GM23338 (cell line): ENCODE data around the gene PRG2. TPM values are rescaled to one million over a fixed set of nuclear protein-coding genes. Genes with fewer than 3 reads are reported as not detected.

Experiments used
- ATAC-seq: fragments of 200-7000 bp; cut with Tn5 transposase; 3 replicates; pipeline ENCODE4 v1.9.1; 2020
- DNase-seq: peaks from one replicate; pipeline ENCODE4 v3.0.0-alpha.2; 2015; ENCODE audit warnings: low spot score
- H2AFZ ChIP-seq: fragments of 200-600 bp; sonication (generic); 2 replicates; pipeline ENCODE4 v1.8.0; 2016; ENCODE audit warnings: antibody characterized with exemption, mild to moderate bottlenecking, moderate library complexity
- H3F3A ChIP-seq: fragments of 200-600 bp; sonication (generic); replicated peaks from 2 replicates; pipeline ENCODE4 v1.8.0; 2017; ENCODE audit warnings: antibody characterized with exemption, mixed run types, low read depth
- H3K27ac ChIP-seq: fragments of 200-600 bp; sonication (generic); 2 replicates; pipeline ENCODE4 v1.6.1; 2016; ENCODE audit warnings: low read depth
- H3K27me3 ChIP-seq: fragments of 200-600 bp; sonication (generic); 2 replicates; pipeline ENCODE4 v1.8.0; 2016; ENCODE audit warnings: mild to moderate bottlenecking, mixed run types, moderate library complexity; ENCODE audit not compliant: insufficient read depth
- H3K36me3 ChIP-seq: fragments of 200-600 bp; sonication (generic); 2 replicates; pipeline ENCODE4 v1.8.0; 2016; ENCODE audit warnings: mild to moderate bottlenecking; ENCODE audit not compliant: insufficient read depth
- H3K4me1 ChIP-seq: fragments of 200-600 bp; sonication (generic); 2 replicates; pipeline ENCODE4 v1.8.0; 2016; ENCODE audit warnings: mild to moderate bottlenecking, moderate library complexity; ENCODE audit not compliant: insufficient read depth
- H3K4me2 ChIP-seq: fragments of 200-600 bp; sonication (generic); 2 replicates; pipeline ENCODE4 v1.7.1; 2017; ENCODE audit warnings: mixed run types
- H3K4me3 ChIP-seq: fragments of 200-600 bp; sonication (generic); 2 replicates; pipeline ENCODE4 v1.6.1; 2016; ENCODE audit warnings: mixed run types
- H3K79me2 ChIP-seq: fragments of 200-600 bp; sonication (generic); replicated peaks from 2 replicates; pipeline ENCODE4 v1.8.0; 2017; ENCODE audit warnings: mild to moderate bottlenecking; ENCODE audit not compliant: insufficient read depth
- H3K9me2 ChIP-seq: fragments of 200-600 bp; sonication (generic); 2 replicates; pipeline ENCODE4 v1.8.0; 2017; ENCODE audit not compliant: insufficient read depth
- H4K20me1 ChIP-seq: fragments of 200-600 bp; sonication (generic); replicated peaks from 2 replicates; pipeline ENCODE4 v1.8.0; 2017; ENCODE audit warnings: mild to moderate bottlenecking; ENCODE audit not compliant: insufficient read depth
- H3K27ac Mint-ChIP-seq: 2 replicates; pipeline ENCODE4 v1.8.0; 2020; ENCODE audit warnings: inconsistent platforms, mild to moderate bottlenecking, moderate library complexity, mixed read lengths
- H3K27me3 Mint-ChIP-seq: 3 replicates; pipeline ENCODE4 v1.8.0; 2022; ENCODE audit warnings: low read depth, mild to moderate bottlenecking, moderate library complexity, mixed read lengths, inconsistent platforms; ENCODE audit not compliant: insufficient read depth, poor library complexity
- H3K36me3 Mint-ChIP-seq: 3 replicates; pipeline ENCODE4 v1.8.0; 2021; ENCODE audit warnings: low read depth, mild to moderate bottlenecking, inconsistent platforms, moderate library complexity, mixed read lengths
- H3K4me1 Mint-ChIP-seq: 3 replicates; pipeline ENCODE4 v1.8.0; 2020; ENCODE audit warnings: mild to moderate bottlenecking, inconsistent platforms, mixed read lengths
- H3K4me3 Mint-ChIP-seq: 3 replicates; pipeline ENCODE4 v1.8.0; 2021; ENCODE audit warnings: moderate library complexity, mild to moderate bottlenecking, inconsistent platforms, mixed read lengths
- H3K9me3 Mint-ChIP-seq: 3 replicates; pipeline ENCODE4 v1.8.0; 2020; ENCODE audit warnings: moderate library complexity, mild to moderate bottlenecking, inconsistent platforms, mixed read lengths
- CREB1 ChIP-seq: fragments of 250-450 bp; sonication (Bioruptor Pico); IDR thresholded peaks from 2 replicates; pipeline ENCODE4 v1.5.0; 2020; ENCODE audit warnings: low read depth, mild to moderate bottlenecking, moderate library complexity
- CTCF ChIP-seq, 2 experiments: fragments of 200-600 bp in 1 of 2; sonication (generic) in 1 of 2; conservative IDR thresholded peaks; 2 replicates each; pipeline versions ENCODE4 v1.5.1 to v1.6.1; 2016 to 2017; ENCODE audit warnings: antibody characterized with exemption in 2 of 2, low read depth in 2 of 2, mild to moderate bottlenecking in 2 of 2, moderate library complexity in 1 of 2
- ETS1 ChIP-seq: IDR thresholded peaks from 2 replicates; pipeline ENCODE4 v1.6.1; 2016; ENCODE audit warnings: antibody characterized with exemption
- EZH2 ChIP-seq: fragments of 200-600 bp; sonication (generic); IDR thresholded peaks from one replicate; pipeline ENCODE4 v1.8.0; 2017; ENCODE audit warnings: antibody characterized with exemption, mild to moderate bottlenecking, low read depth; ENCODE audit not compliant: unreplicated experiment
- EZH2phosphoT487 ChIP-seq: fragments of 200-600 bp; sonication (generic); IDR thresholded peaks from one replicate; pipeline ENCODE4 v1.8.1; 2018; ENCODE audit warnings: antibody characterized with exemption; ENCODE audit not compliant: unreplicated experiment
- JUNB ChIP-seq: IDR thresholded peaks from one replicate; pipeline ENCODE4 v1.6.1; 2016; ENCODE audit warnings: antibody characterized with exemption; ENCODE audit not compliant: unreplicated experiment
- POLR2AphosphoS5 ChIP-seq: IDR thresholded peaks from 2 replicates; pipeline ENCODE4 v1.6.1; 2016; ENCODE audit warnings: antibody characterized with exemption, low read depth
- REST ChIP-seq: IDR thresholded peaks from one replicate; pipeline ENCODE4 v1.6.1; 2018; ENCODE audit warnings: antibody characterized with exemption; ENCODE audit not compliant: unreplicated experiment
- STAT1 ChIP-seq: IDR thresholded peaks from one replicate; pipeline ENCODE4 v1.6.1; 2016; ENCODE audit warnings: antibody characterized with exemption; ENCODE audit not compliant: unreplicated experiment
- ZNF114 ChIP-seq: fragments of 250-450 bp; sonication (Bioruptor Pico); IDR thresholded peaks from 2 replicates; pipeline ENCODE4 v1.5.0; 2020; ENCODE audit warnings: mild to moderate bottlenecking, moderate library complexity
- ZNF462 ChIP-seq: fragments of 250-450 bp; sonication (Bioruptor Pico); IDR thresholded peaks from 2 replicates; pipeline ENCODE4 v1.5.0; 2020; ENCODE audit warnings: mild to moderate bottlenecking, moderate library complexity
- polyA plus RNA-seq: library from polyadenylated mRNA; unstranded; fragments of >200 nt; fragmentation: Nextera tagmentation; extraction: Ambion mirVana; gene quantifications from 2 replicates; pipeline ENCODE4 v1.2.1, GENCODE V29; 2016
- total RNA-seq: library from RNA; depleted of rRNA; stranded (reverse); fragments of >200 nt; shearing (Covaris generic); gene quantifications from 2 replicates; pipeline ENCODE4 v1.2.3, GENCODE V29; 2014

PRG2 gene
- total and polyA plus RNA-seq, 2 experiments from 2014 or later: not detected

- Histone ChIP-seq H3K4me1 (peaks cover 4% of the 10 kb centered on the region), H3K27ac (no peak overlapping the region), H3K36me3 (no peaks in the 10 kb centered on the region), H3K27me3 (no peaks in the 10 kb centered on the region), H2AFZ (no peak overlapping the region), H4K20me1 (no peaks in the 10 kb centered on the region), H3K79me2 (no peaks in the 10 kb centered on the region), H3K4me2 (no peak overlapping the region), H3K9me2 (no peaks in the 10 kb centered on the region), H3F3A (no peaks in the 10 kb centered on the region), H3K4me3 (no peak overlapping the region)
- H3K9me3 Mint-ChIP-seq: no peaks in the 10 kb centered on the region
- no peak overlapping the region for H3K4me3 Mint-ChIP-seq
- H3K4me1 Mint-ChIP-seq: peaks cover 10% of the 10 kb centered on the region
- no peak overlapping the region for H3K27ac Mint-ChIP-seq
- DNase-seq (no peak), ATAC-seq (no peak)
- no peaks in the 10 kb centered on the region for H3K36me3 Mint-ChIP-seq
- H3K27me3 Mint-ChIP-seq: peaks cover 2% of the 10 kb centered on the region
- no peak for TF ChIP-seq ZNF114
- TF ChIP-seq CREB1: no peak
- TF ChIP-seq POLR2AphosphoS5: no peak
- no peak for TF ChIP-seq ETS1
- TF ChIP-seq REST: no peak
- no peak for TF ChIP-seq STAT1
- TF ChIP-seq EZH2: no peak
- TF ChIP-seq JUNB: no peak
- TF ChIP-seq ZNF462 (CRISPR knock-in tag): no peak
- TF ChIP-seq CTCF (conservative IDR thresholded peaks at IDR 0.05; ENCODE audit: low read depth in 2 of 2): no peak
- TF ChIP-seq EZH2phosphoT487: no peak
These were observed 30.4 kb downstream of the PRG2 start for GRCh38 chr11:57359896-57360690.
